GM12878 (cell line): Measurements from ENCODE around the gene TDRD3. TPM values are rescaled to one million over a fixed set of nuclear protein-coding genes. Genes with fewer than 3 reads are reported as not detected.

ENCODE experiments used
- ATAC-seq: fragments of 200-7000 bp; cut with Tn5 transposase; 3 replicates; pipeline ENCODE4 v1.9.1; 2020; ENCODE audit warnings: mild to moderate bottlenecking, moderate library complexity
- BruUV-seq: library from RNA; stranded (reverse); fragments of 400-500 nt; replicated peaks from 2 replicates; lab custom pipeline; 2021; lab: Mats Ljungman, UMichigan
- CTCF ChIA-PET: fragments of 300-600 bp; sonication (Branson Sonifier 250); formaldehyde crosslinking; extraction: SDS; loops from one replicate; lab custom pipeline; 2021; ENCODE audit warnings: inconsistent platforms; lab: Yijun Ruan, JAX
- POLR2A ChIA-PET: fragments of 350-600 bp; formaldehyde crosslinking; extraction: SDS; loops from one replicate; lab custom pipeline; 2021; ENCODE audit warnings: inconsistent platforms; lab: Charles Lee
- RAD21 ChIA-PET: fragments of 300-600 bp; sonication (Branson Sonifier 250); formaldehyde crosslinking; loops from one replicate; lab custom pipeline; 2023; ENCODE audit warnings: antibody characterized with exemption; ENCODE audit not compliant: unreplicated experiment; lab: Charles Lee
- SMC1A ChIA-PET: fragments of 300-600 bp; sonication (Branson Sonifier 250); formaldehyde crosslinking; loops from one replicate; lab custom pipeline; 2023; ENCODE audit not compliant: unreplicated experiment, uncharacterized antibody; lab: Charles Lee
- DNase-seq: peaks from one replicate; pipeline ENCODE4 v3.0.0-alpha.2; 2011; ENCODE audit warnings: low read depth, low spot score
- FAIRE-seq: peaks from 3 replicates; lab custom pipeline; 2011; peaks lifted over from hg19 to GRCh38; lab: Jason Lieb, UNC
- H2AFZ ChIP-seq: 2 replicates; pipeline ENCODE4 v1.6.0; 2011; ENCODE audit warnings: low read depth, low read length, control low read depth; ENCODE audit not compliant: control insufficient read depth
- H3K27ac ChIP-seq: 2 replicates; pipeline ENCODE4 v1.5.1; 2011; ENCODE audit warnings: control low read depth; ENCODE audit not compliant: control insufficient read depth, insufficient read depth
- H3K27me3 ChIP-seq, 2 experiments: replicated peaks in 1 of 2; 2 replicates each; pipeline versions ENCODE4 v1.6.0 to v1.6.1; 2011; ENCODE audit warnings: low read length in 1 of 2; ENCODE audit not compliant: control insufficient read depth in 2 of 2, insufficient read depth in 2 of 2
- H3K36me3 ChIP-seq, 2 experiments: 2 replicates each; pipeline ENCODE4 v1.5.1; 2011; ENCODE audit warnings: low read length in 1 of 2; ENCODE audit not compliant: control insufficient read depth in 2 of 2, insufficient read depth in 2 of 2
- H3K4me1 ChIP-seq: 2 replicates; pipeline ENCODE4 v1.6.1; 2011; ENCODE audit warnings: mild to moderate bottlenecking, low read length, moderate library complexity, mixed read lengths; ENCODE audit not compliant: control insufficient read depth, insufficient read depth
- H3K4me2 ChIP-seq: 2 replicates; pipeline ENCODE4 v1.6.0; 2011; ENCODE audit warnings: control low read depth; ENCODE audit not compliant: control insufficient read depth, insufficient read depth
- H3K4me3 ChIP-seq: fragments of 200-600 bp; sonication (generic); 2 replicates; pipeline ENCODE4 v1.5.1; 2016
- H3K79me2 ChIP-seq: 2 replicates; pipeline ENCODE4 v1.6.0; 2011; ENCODE audit warnings: low read length; ENCODE audit not compliant: control insufficient read depth, insufficient read depth
- H3K9ac ChIP-seq: 2 replicates; pipeline ENCODE4 v1.8.0; 2011; ENCODE audit warnings: low read length, control low read depth, mixed read lengths; ENCODE audit not compliant: control insufficient read depth, insufficient read depth
- H3K9me3 ChIP-seq: replicated peaks from 3 replicates; pipeline ENCODE4 v1.5.1; 2011; ENCODE audit warnings: mild to moderate bottlenecking, low read length; ENCODE audit not compliant: control insufficient read depth, insufficient read depth
- H4K20me1 ChIP-seq: 2 replicates; pipeline ENCODE4 v1.6.0; 2011; ENCODE audit not compliant: control insufficient read depth, insufficient read depth
- CBX3 ChIP-seq: fragments of 200-600 bp; sonication (generic); IDR thresholded peaks from 2 replicates; pipeline ENCODE4 v1.6.1; 2016; ENCODE audit warnings: low read depth, borderline replicate concordance
- CHD4 ChIP-seq: fragments of 200-600 bp; sonication (generic); IDR thresholded peaks from 2 replicates; pipeline ENCODE4 v1.6.1; 2016; ENCODE audit warnings: mild to moderate bottlenecking
- CREM ChIP-seq: IDR thresholded peaks from 2 replicates; pipeline ENCODE4 v1.6.1; 2014; ENCODE audit warnings: antibody characterized with exemption, low read depth
- IKZF2 ChIP-seq, 2 experiments: fragments of 450-650 bp; IDR thresholded peaks; 2 replicates each; pipeline ENCODE4 v1.6.1; 2017; ENCODE audit warnings: mild to moderate bottlenecking in 2 of 2, moderate library complexity in 2 of 2
- NKRF ChIP-seq: fragments of 450-650 bp; conservative IDR thresholded peaks from 2 replicates; pipeline ENCODE4 v1.6.1; 2017; ENCODE audit warnings: mild to moderate bottlenecking, moderate library complexity
- RAD21 ChIP-seq: IDR thresholded peaks from 2 replicates; pipeline ENCODE4 v1.6.1; 2011; ENCODE audit warnings: mild to moderate bottlenecking, low read depth, low read length, moderate library complexity; ENCODE audit not compliant: insufficient read depth
- SPI1 ChIP-seq: IDR thresholded peaks from 2 replicates; pipeline ENCODE4 v1.6.1; 2011; ENCODE audit warnings: low read depth, mild to moderate bottlenecking, low read length, moderate library complexity, borderline replicate concordance; ENCODE audit not compliant: insufficient read depth
- TAF1 ChIP-seq: IDR thresholded peaks from 2 replicates; pipeline ENCODE4 v1.6.1; 2011; ENCODE audit warnings: mild to moderate bottlenecking, low read depth, low read length, borderline replicate concordance
- WGBS: methylation state at CpG from one replicate; pipeline ENCODE4 v1.1.6; 2016; ENCODE audit warnings: low lambda C conversion rate; ENCODE audit not compliant: insufficient replicate concordance, insufficient coverage; ENCODE audit errors: missing lambda C conversion rate; 5-methylcytosine and 5-hydroxymethylcytosine counted together
- in situ Hi-C: fragments of 300-500 bp; cut with MboI; formaldehyde crosslinking; loops from 9 replicates; pipeline ENCODE4 v1.14.3; 2018; ENCODE audit warnings: mixed read lengths
- intact Hi-C: fragments of 100-400 bp; cut with micrococcal nuclease; formaldehyde crosslinking; loops from one replicate; pipeline ENCODE4 v1.14.2; 2022; ENCODE audit not compliant: unreplicated experiment
- polyA plus RNA-seq, 11 experiments: library from polyadenylated mRNA; depleted of rRNA in 4 of 11; unstranded in 6 of 11; stranded (reverse) in 5 of 11; fragments of >200 nt; fragmentation: Nextera tagmentation in 4 of 11; fragmentation: Illumina TruSeq in 1 of 11; extraction: Ambion mirVana in 4 of 11; extraction: Trizol in 1 of 11; gene quantifications; 1 replicate in 1 of 11; 2 replicates in 10 of 11; pipeline versions ENCODE4 v1.2.1 to v1.2.3, GENCODE V29; 2011 to 2016; ENCODE audit warnings: inconsistent platforms in 2 of 11, missing spikeins in 2 of 11, low read depth in 1 of 11
- total RNA-seq, 4 experiments: library from RNA; depleted of rRNA in 3 of 4; stranded (reverse); fragments of >200 nt in 3 of 4; fragmentation: Illumina TruSeq in 1 of 4; extraction: Trizol in 1 of 4; gene quantifications; 2 replicates each; pipeline versions ENCODE4 v1.2.1 to v1.2.3, GENCODE V29; 2013 to 2021
- TF ChIP-seq, protein P1 (sequence below): fragments of 450-650 bp; IDR thresholded peaks from 2 replicates; pipeline ENCODE4 v1.6.1; 2017; ENCODE audit warnings: borderline replicate concordance

Gene TDRD3
- total and polyA plus RNA-seq, 10 of the 15 experiments (the other 5 are each of a cell fraction or from before 2014, with no cell fraction given): 8.4 to 27.9 (median 15.8) TPM

- intact Hi-C loops (no loop called here), in situ Hi-C loops (no loop called here)
- ATAC-seq (no peak), FAIRE-seq (no peak), DNase-seq (no peak)
- H4K20me1 ChIP-seq: no peaks in the 10 kb centered on the region; the same call in 1 of the 2 replicates
- no peaks in the 10 kb centered on the region for H3K79me2 ChIP-seq
- 43% methylated on average over 4 of the region's 4 CpGs for WGBS
- ChIA-PET POLR2A (no interaction called here), SMC1A (interaction anchor here (0.7 kb wide), 1 partner anchor 48 kb away, joined by 3 read pairs; no protein-coding TSS in a partner anchor), RAD21 (no interaction called here), CTCF (no interaction called here)
- H3K9ac ChIP-seq: no peak overlapping the region
- no peak for TF ChIP-seq IKZF2 (IDR thresholded peaks at IDR 0.05)
- TF ChIP-seq RAD21: no peak
- TF ChIP-seq CREM: no peak
- TF ChIP-seq, protein P1, sequence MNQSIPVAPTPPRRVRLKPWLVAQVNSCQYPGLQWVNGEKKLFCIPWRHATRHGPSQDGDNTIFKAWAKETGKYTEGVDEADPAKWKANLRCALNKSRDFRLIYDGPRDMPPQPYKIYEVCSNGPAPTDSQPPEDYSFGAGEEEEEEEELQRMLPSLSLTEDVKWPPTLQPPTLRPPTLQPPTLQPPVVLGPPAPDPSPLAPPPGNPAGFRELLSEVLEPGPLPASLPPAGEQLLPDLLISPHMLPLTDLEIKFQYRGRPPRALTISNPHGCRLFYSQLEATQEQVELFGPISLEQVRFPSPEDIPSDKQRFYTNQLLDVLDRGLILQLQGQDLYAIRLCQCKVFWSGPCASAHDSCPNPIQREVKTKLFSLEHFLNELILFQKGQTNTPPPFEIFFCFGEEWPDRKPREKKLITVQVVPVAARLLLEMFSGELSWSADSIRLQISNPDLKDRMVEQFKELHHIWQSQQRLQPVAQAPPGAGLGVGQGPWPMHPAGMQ: no peak
- no peak for TF ChIP-seq NKRF
- no peak for TF ChIP-seq CBX3
- no peak for TF ChIP-seq TAF1
- no peak for TF ChIP-seq SPI1
- no peak for TF ChIP-seq CHD4
- H3K36me3 ChIP-seq: no peaks in the 10 kb centered on the region
- H3K27me3 ChIP-seq: no peaks in the 10 kb centered on the region
- no peaks in the 10 kb centered on the region for H3K9me3 ChIP-seq
- no peak overlapping the region for H3K27ac ChIP-seq
- BruUV-seq: no TSS peak
- no peak overlapping the region for H3K4me3 ChIP-seq
- no peak overlapping the region for H3K4me2 ChIP-seq
- no peak overlapping the region for H2AFZ ChIP-seq
- no peaks in the 10 kb centered on the region for H3K4me1 ChIP-seq
Observed at GRCh38 chr13:60608954-60609353, 211.9 kb downstream of the TDRD3 start.
